ENCODE measurements around the gene DACT3. TPM values are rescaled to one million over a fixed set of nuclear protein-coding genes. Genes with fewer than 3 reads are reported as not detected.

DACT3 gene
- total RNA-seq, 1 donor from 2014 or later: 104 TPM

- TF ChIP-seq CTCF (IDR thresholded peaks at IDR 0.05): no peak
- DNase-seq (ENCODE audit: low spot score in 2 of 2): peak in 1 of 2 donors; percentile 80
- peaks cover 19 to 43% of the 10 kb centered on the region in 2 donors for H3K4me1 ChIP-seq
- H3K27ac ChIP-seq: peak overlapping the region; percentile 88 to 92
- no peaks in the 10 kb centered on the region for H3K27me3 ChIP-seq
- peak overlapping the region; percentile 26 to 46 for H3K4me3 ChIP-seq
- peaks cover 16 to 26% of the 10 kb centered on the region in 2 donors for H3K36me3 ChIP-seq
- intact Hi-C loops (cut with DNase I): no loop called here
- H3K9me3 ChIP-seq: no peaks in the 10 kb centered on the region
These were observed 6.3 kb downstream of the DACT3 start for GRCh38 chr19:46654621-46655152.

GRCh38 chr19:46650445-46650844, 10.5 kb downstream of the DACT3 start:
- DNase-seq (ENCODE audit: low spot score in 2 of 2): no peak
- H3K27ac ChIP-seq: peak overlapping the region; percentile 36 to 45
- peaks cover 26 to 34% of the 10 kb centered on the region in 2 donors for H3K36me3 ChIP-seq
- intact Hi-C loops (cut with DNase I): no loop called here
- peaks cover 21 to 38% of the 10 kb centered on the region in 2 donors for H3K4me1 ChIP-seq
- no peaks in the 10 kb centered on the region for H3K9me3 ChIP-seq
- H3K4me3 ChIP-seq: no peak overlapping the region
- H3K27me3 ChIP-seq: no peaks in the 10 kb centered on the region
- no peak for TF ChIP-seq CTCF (IDR thresholded peaks at IDR 0.05)

GRCh38 chr19:46648961-46649960, 11.7 kb downstream of the DACT3 start:
- Histone ChIP-seq H3K27me3 (no peaks in the 10 kb centered on the region), H3K4me3 (no peak overlapping the region), H3K9me3 (no peaks in the 10 kb centered on the region), H3K4me1 (peaks cover 21 to 38% of the 10 kb centered on the region in 2 donors), H3K36me3 (peaks cover 26 to 34% of the 10 kb centered on the region in 2 donors), H3K27ac (peak overlapping the region in 1 of 2 donors; percentile 79)
- TF ChIP-seq CTCF (IDR thresholded peaks at IDR 0.05): no peak
- no peak for DNase-seq (ENCODE audit: low spot score in 2 of 2)
- intact Hi-C loops (cut with DNase I): no loop called here

GRCh38 chr19:46648060-46648960, 12.7 kb downstream of the DACT3 start:
- TF ChIP-seq CTCF (IDR thresholded peaks at IDR 0.05): no peak
- H3K27ac ChIP-seq: peak overlapping the region; percentile 65 to 79
- no peaks in the 10 kb centered on the region for H3K9me3 ChIP-seq
- H3K4me1 ChIP-seq: peaks cover 17 to 32% of the 10 kb centered on the region in 2 donors
- H3K4me3 ChIP-seq: no peak overlapping the region
- no peak for DNase-seq (ENCODE audit: low spot score in 2 of 2)
- intact Hi-C loops (cut with DNase I): no loop called here
- peaks cover 26 to 34% of the 10 kb centered on the region in 2 donors for H3K36me3 ChIP-seq
- no peaks in the 10 kb centered on the region for H3K27me3 ChIP-seq

GRCh38 chr19:46646402-46646801, 14.6 kb downstream of the DACT3 start:
- intact Hi-C loops (cut with DNase I): no loop called here
- Histone ChIP-seq H3K9me3 (no peaks in the 10 kb centered on the region), H3K27me3 (no peaks in the 10 kb centered on the region), H3K4me1 (peaks cover 17 to 21% of the 10 kb centered on the region in 2 donors), H3K27ac (peak overlapping the region; percentile 79 to 81), H3K36me3 (peaks cover 14 to 19% of the 10 kb centered on the region in 2 donors), H3K4me3 (no peak overlapping the region)
- no peak for DNase-seq (ENCODE audit: low spot score in 2 of 2)
- TF ChIP-seq CTCF (IDR thresholded peaks at IDR 0.05): no peak

Data from ascending aorta (tissue), 2 donors.